ENCODE measurements around the gene UCK1.

The UCK1 gene

GRCh38 chr9:131505012-131505411, 26.1 kb downstream of the UCK1 start:
- DNase-seq (ENCODE audit: low spot score in 2 of 2) (no peak), ATAC-seq (ENCODE audit: low read depth) (no peak)
- Mint-ChIP-seq H3K4me1 (peaks cover 21% of the 10 kb centered on the region), H3K9me3 (no peaks in the 10 kb centered on the region), H3K36me3 (peaks cover 3% of the 10 kb centered on the region), H3K27ac (no peak overlapping the region), H3K4me3 (no peak overlapping the region), H3K27me3 (no peaks in the 10 kb centered on the region)

- H3K27me3 Mint-ChIP-seq, result no peaks in the 10 kb centered on the region
- no peaks in the 10 kb centered on the region for H3K9me3 Mint-ChIP-seq
- ATAC-seq (ENCODE audit: low read depth) (peak; percentile 24), DNase-seq (ENCODE audit: low spot score in 2 of 2) (peak in 1 of 2 donors; percentile 15)
- peak overlapping the region; percentile 96 for H3K4me3 Mint-ChIP-seq
- H3K27ac Mint-ChIP-seq, result peak overlapping the region; percentile 62
- H3K36me3 Mint-ChIP-seq, result peaks cover 2% of the 10 kb centered on the region
- peaks cover 21% of the 10 kb centered on the region for H3K4me1 Mint-ChIP-seq
Observed at GRCh38 chr9:131503626-131504465, 27.2 kb downstream of the UCK1 start.

- DNase-seq (ENCODE audit: low spot score in 2 of 2) (peak; percentile 84 to 85), ATAC-seq (ENCODE audit: low read depth) (peak; percentile 91)
- H3K27ac Mint-ChIP-seq, result peak within 1 kb of the TSS; percentile 87
- peaks cover 2% of the 10 kb centered on the region for H3K36me3 Mint-ChIP-seq
- H3K9me3 Mint-ChIP-seq, result no peaks in the 10 kb centered on the region
- peak within 1 kb of the TSS; percentile 96 for H3K4me3 Mint-ChIP-seq
- peaks cover 21% of the 10 kb centered on the region for H3K4me1 Mint-ChIP-seq
- no peaks in the 10 kb centered on the region for H3K27me3 Mint-ChIP-seq
Observed at GRCh38 chr9:131502781-131503625, 28.1 kb downstream of the UCK1 start, which contains the start of gene POMT1. TSS of gene POMT1 (plus strand) at chr9:131502918. CDS start at chr9:131504219, 1,301 bp downstream.

- Mint-ChIP-seq H3K4me3 (peak overlapping the region; percentile 77), H3K4me1 (peaks cover 21% of the 10 kb centered on the region), H3K27ac (no peak overlapping the region), H3K36me3 (peaks cover 2% of the 10 kb centered on the region), H3K9me3 (no peaks in the 10 kb centered on the region), H3K27me3 (no peaks in the 10 kb centered on the region)
- no peak for ATAC-seq (ENCODE audit: low read depth)
- DNase-seq (ENCODE audit: low spot score in 2 of 2), result no peak
Observed at GRCh38 chr9:131500939-131501541, 30.0 kb downstream of the UCK1 start.

- Mint-ChIP-seq H3K4me1 (peaks cover 21% of the 10 kb centered on the region), H3K9me3 (no peaks in the 10 kb centered on the region), H3K27me3 (no peaks in the 10 kb centered on the region), H3K27ac (no peak overlapping the region), H3K4me3 (no peak overlapping the region), H3K36me3 (peaks cover 6% of the 10 kb centered on the region)
- ATAC-seq (ENCODE audit: low read depth), result no peak
- no peak for DNase-seq (ENCODE audit: low spot score in 2 of 2)
Observed at GRCh38 chr9:131500377-131500776, 30.7 kb downstream of the UCK1 start.

GRCh38 chr9:131499254-131499767, 31.8 kb downstream of the UCK1 start:
- peaks cover 10% of the 10 kb centered on the region for H3K36me3 Mint-ChIP-seq
- DNase-seq (ENCODE audit: low spot score in 2 of 2), result no peak
- peak overlapping the region; percentile 8 for H3K27ac Mint-ChIP-seq
- ATAC-seq (ENCODE audit: low read depth), result no peak
- peaks cover 19% of the 10 kb centered on the region for H3K4me1 Mint-ChIP-seq
- no peaks in the 10 kb centered on the region for H3K27me3 Mint-ChIP-seq
- H3K9me3 Mint-ChIP-seq, result no peaks in the 10 kb centered on the region
- no peak overlapping the region for H3K4me3 Mint-ChIP-seq

- Mint-ChIP-seq H3K9me3 (no peaks in the 10 kb centered on the region), H3K36me3 (peaks cover 20% of the 10 kb centered on the region), H3K27ac (peak overlapping the region; percentile 73), H3K4me3 (no peak overlapping the region), H3K4me1 (peaks cover 6% of the 10 kb centered on the region), H3K27me3 (no peaks in the 10 kb centered on the region)
- DNase-seq (ENCODE audit: low spot score in 2 of 2) (no peak), ATAC-seq (ENCODE audit: low read depth) (no peak)
Observed at GRCh38 chr9:131496844-131497405, 34.1 kb downstream of the UCK1 start.

- DNase-seq (ENCODE audit: low spot score in 2 of 2), result no peak
- Mint-ChIP-seq H3K27me3 (no peaks in the 10 kb centered on the region), H3K9me3 (no peaks in the 10 kb centered on the region), H3K36me3 (peaks cover 26% of the 10 kb centered on the region), H3K4me1 (peaks cover 2% of the 10 kb centered on the region), H3K4me3 (no peak overlapping the region), H3K27ac (peak overlapping the region; percentile 38)
- ATAC-seq (ENCODE audit: low read depth), result no peak
Observed at GRCh38 chr9:131495785-131496184, 35.3 kb downstream of the UCK1 start.

- no peaks in the 10 kb centered on the region for H3K9me3 Mint-ChIP-seq
- H3K27me3 Mint-ChIP-seq, result no peaks in the 10 kb centered on the region
- H3K4me3 Mint-ChIP-seq, result no peak overlapping the region
- DNase-seq (ENCODE audit: low spot score in 2 of 2), result no peak
- peaks cover 2% of the 10 kb centered on the region for H3K4me1 Mint-ChIP-seq
- H3K36me3 Mint-ChIP-seq, result peaks cover 38% of the 10 kb centered on the region
- no peak overlapping the region for H3K27ac Mint-ChIP-seq
- no peak for ATAC-seq (ENCODE audit: low read depth)
Observed at GRCh38 chr9:131494296-131494870, 36.7 kb downstream of the UCK1 start.

GRCh38 chr9:131492070-131492469, 39.0 kb downstream of the UCK1 start:
- no peak for DNase-seq (ENCODE audit: low spot score in 2 of 2)
- Mint-ChIP-seq H3K4me3 (no peak overlapping the region), H3K9me3 (no peaks in the 10 kb centered on the region), H3K27me3 (no peaks in the 10 kb centered on the region), H3K36me3 (peaks cover 45% of the 10 kb centered on the region), H3K4me1 (peaks cover 2% of the 10 kb centered on the region), H3K27ac (no peak overlapping the region)
- no peak for ATAC-seq (ENCODE audit: low read depth)

GRCh38 chr9:131491001-131491710, 39.9 kb downstream of the UCK1 start:
- no peak overlapping the region for H3K27ac Mint-ChIP-seq
- no peaks in the 10 kb centered on the region for H3K9me3 Mint-ChIP-seq
- H3K27me3 Mint-ChIP-seq, result no peaks in the 10 kb centered on the region
- peaks cover 49% of the 10 kb centered on the region for H3K36me3 Mint-ChIP-seq
- no peak overlapping the region for H3K4me3 Mint-ChIP-seq
- DNase-seq (ENCODE audit: low spot score in 2 of 2) (no peak), ATAC-seq (ENCODE audit: low read depth) (no peak)
- peaks cover 2% of the 10 kb centered on the region for H3K4me1 Mint-ChIP-seq

GRCh38 chr9:131490514-131490913, 40.5 kb downstream of the UCK1 start:
- Mint-ChIP-seq H3K9me3 (no peaks in the 10 kb centered on the region), H3K4me1 (peaks cover 2% of the 10 kb centered on the region), H3K36me3 (peaks cover 46% of the 10 kb centered on the region), H3K27ac (no peak overlapping the region), H3K27me3 (no peaks in the 10 kb centered on the region), H3K4me3 (no peak overlapping the region)
- ATAC-seq (ENCODE audit: low read depth) (no peak), DNase-seq (ENCODE audit: low spot score in 2 of 2) (no peak)

- peaks cover 43% of the 10 kb centered on the region for H3K36me3 Mint-ChIP-seq
- ATAC-seq (ENCODE audit: low read depth), result no peak
- H3K27me3 Mint-ChIP-seq, result no peaks in the 10 kb centered on the region
- no peak for DNase-seq (ENCODE audit: low spot score in 2 of 2)
- peaks cover 2% of the 10 kb centered on the region for H3K4me1 Mint-ChIP-seq
- H3K9me3 Mint-ChIP-seq, result no peaks in the 10 kb centered on the region
- H3K4me3 Mint-ChIP-seq, result no peak overlapping the region
- H3K27ac Mint-ChIP-seq, result no peak overlapping the region
Observed at GRCh38 chr9:131487621-131488031, 43.4 kb downstream of the UCK1 start.

All from memory B cell (primary cell).